Tibial nerve (tissue), 4 donors: Measurements from ENCODE around the gene RGS3. TPM values are rescaled to one million over a fixed set of nuclear protein-coding genes. Genes with fewer than 3 reads are reported as not detected.

Source experiments
- DNase-seq, 2 donors: peaks; one replicate each; pipeline ENCODE4 v3.0.0-alpha.2; 2019; ENCODE audit warnings: low spot score in 2 of 2
- H3K27ac ChIP-seq, 4 donors: fragments of 200-600 bp; sonication (generic) in 3 of 4; one replicate each; pipeline ENCODE4 v1.5.1; 2017 to 2019; ENCODE audit warnings: mild to moderate bottlenecking in 1 of 4
- H3K27me3 ChIP-seq, 2 donors: fragments of 200-600 bp; sonication (generic) in 1 of 2; one replicate each; pipeline versions ENCODE4 v1.5.1 to v1.6.0; 2017 to 2019
- H3K36me3 ChIP-seq, 3 donors: fragments of 200-600 bp; sonication (generic); one replicate each; pipeline ENCODE4 v1.5.1; 2018 to 2019
- H3K4me1 ChIP-seq, 4 donors: fragments of 200-600 bp; sonication (generic) in 3 of 4; one replicate each; pipeline ENCODE4 v1.5.1; 2017 to 2019
- H3K4me3 ChIP-seq, 4 donors: fragments of 200-600 bp; sonication (generic) in 3 of 4; one replicate each; pipeline ENCODE4 v1.5.1; 2017 to 2019; ENCODE audit warnings: mild to moderate bottlenecking in 1 of 4, moderate library complexity in 1 of 4
- H3K9me3 ChIP-seq, 4 donors: fragments of 200-600 bp; sonication (generic) in 3 of 4; one replicate each; pipeline ENCODE4 v1.5.1; 2017 to 2019
- EP300 ChIP-seq, 2 donors: sonication (generic); formaldehyde crosslinking; IDR thresholded peaks; one replicate each; pipeline ENCODE4 v1.6.1; 2017; ENCODE audit warnings: antibody characterized with exemption in 2 of 2, mild to moderate bottlenecking in 1 of 2
- POLR2A ChIP-seq, 2 donors: fragments of 450-650 bp; IDR thresholded peaks; one replicate each; pipeline ENCODE4 v1.6.1; 2017; ENCODE audit warnings: antibody characterized with exemption in 2 of 2, mild to moderate bottlenecking in 2 of 2, moderate library complexity in 2 of 2
- WGBS, 2 donors: methylation state at CpG; one replicate each; pipeline ENCODE4 v1.1.5; 2018; 5-methylcytosine and 5-hydroxymethylcytosine counted together
- total RNA-seq, 4 donors: library from RNA; depleted of rRNA; stranded (reverse); fragments of >200 nt; gene quantifications; one replicate each; pipeline ENCODE4 v1.1.0, GENCODE V29; 2016
- TF ChIP-seq, protein P1 (sequence below), 5 experiments: fragments of 200-600 bp in 3 of 5; fragments of 450-650 bp in 2 of 5; sonication (generic) in 3 of 5; IDR thresholded peaks; one replicate each; pipeline ENCODE4 v1.5.1; 2016 to 2019; ENCODE audit warnings: antibody characterized with exemption in 5 of 5, mild to moderate bottlenecking in 3 of 5, moderate library complexity in 2 of 5

The RGS3 gene
- total RNA-seq, 4 donors from 2014 or later = 18.0 to 45.9 (median 35.2) TPM

DNA sequence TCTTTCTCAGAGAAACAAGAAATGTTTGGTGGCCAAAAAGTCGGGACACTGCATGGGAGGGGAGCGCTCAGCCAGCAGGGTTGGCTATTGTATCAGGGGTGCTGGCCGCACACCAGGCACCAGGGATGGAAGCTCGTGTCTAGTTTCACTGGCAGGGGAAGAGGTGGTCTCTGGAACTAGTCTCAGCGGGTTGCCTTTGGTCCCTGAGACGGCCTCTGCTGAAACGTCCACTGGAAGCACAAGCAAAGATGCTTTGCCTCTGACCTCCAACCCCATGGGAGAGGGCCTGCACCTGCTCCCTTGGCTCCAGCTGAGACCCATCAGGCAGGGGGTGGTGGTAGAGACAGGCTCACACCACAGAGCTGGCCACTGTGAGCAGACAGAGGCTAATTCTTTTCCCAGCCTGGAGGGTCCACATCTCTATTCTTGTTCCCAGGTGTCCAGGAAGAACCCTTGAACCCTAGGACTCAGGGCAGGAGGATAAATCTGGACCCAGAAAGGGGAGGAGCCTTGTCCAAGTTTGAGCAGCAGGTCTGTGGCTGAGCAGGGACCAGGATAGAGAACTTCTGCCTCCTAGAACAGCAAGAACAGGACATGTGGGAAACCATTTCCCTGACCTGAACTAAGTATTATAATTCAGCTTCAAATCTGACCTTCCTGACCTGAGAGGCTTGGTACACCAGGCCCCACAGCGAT, 102.6 kb downstream of the RGS3 start:
- no peaks in the 10 kb centered on the region for H3K9me3 ChIP-seq
- TF ChIP-seq, protein P1, sequence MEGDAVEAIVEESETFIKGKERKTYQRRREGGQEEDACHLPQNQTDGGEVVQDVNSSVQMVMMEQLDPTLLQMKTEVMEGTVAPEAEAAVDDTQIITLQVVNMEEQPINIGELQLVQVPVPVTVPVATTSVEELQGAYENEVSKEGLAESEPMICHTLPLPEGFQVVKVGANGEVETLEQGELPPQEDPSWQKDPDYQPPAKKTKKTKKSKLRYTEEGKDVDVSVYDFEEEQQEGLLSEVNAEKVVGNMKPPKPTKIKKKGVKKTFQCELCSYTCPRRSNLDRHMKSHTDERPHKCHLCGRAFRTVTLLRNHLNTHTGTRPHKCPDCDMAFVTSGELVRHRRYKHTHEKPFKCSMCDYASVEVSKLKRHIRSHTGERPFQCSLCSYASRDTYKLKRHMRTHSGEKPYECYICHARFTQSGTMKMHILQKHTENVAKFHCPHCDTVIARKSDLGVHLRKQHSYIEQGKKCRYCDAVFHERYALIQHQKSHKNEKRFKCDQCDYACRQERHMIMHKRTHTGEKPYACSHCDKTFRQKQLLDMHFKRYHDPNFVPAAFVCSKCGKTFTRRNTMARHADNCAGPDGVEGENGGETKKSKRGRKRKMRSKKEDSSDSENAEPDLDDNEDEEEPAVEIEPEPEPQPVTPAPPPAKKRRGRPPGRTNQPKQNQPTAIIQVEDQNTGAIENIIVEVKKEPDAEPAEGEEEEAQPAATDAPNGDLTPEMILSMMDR (IDR thresholded peaks at IDR 0.05) = no peak
- no peak for TF ChIP-seq EP300 (IDR thresholded peaks at IDR 0.05)
- no peak for TF ChIP-seq POLR2A (IDR thresholded peaks at IDR 0.05)
- H3K4me3 ChIP-seq = no peak overlapping the region
- no peaks in the 10 kb centered on the region for H3K36me3 ChIP-seq
- WGBS, 2 donors = 52 to 58% methylated on average over 7 to 8 of the region's 8 CpGs
- no peaks in the 10 kb centered on the region for H3K27me3 ChIP-seq
- peaks cover 0 to 39% (median 19%) of the 10 kb centered on the region in 4 donors for H3K4me1 ChIP-seq
- no peak overlapping the region for H3K27ac ChIP-seq
- no peak for DNase-seq

DNA sequence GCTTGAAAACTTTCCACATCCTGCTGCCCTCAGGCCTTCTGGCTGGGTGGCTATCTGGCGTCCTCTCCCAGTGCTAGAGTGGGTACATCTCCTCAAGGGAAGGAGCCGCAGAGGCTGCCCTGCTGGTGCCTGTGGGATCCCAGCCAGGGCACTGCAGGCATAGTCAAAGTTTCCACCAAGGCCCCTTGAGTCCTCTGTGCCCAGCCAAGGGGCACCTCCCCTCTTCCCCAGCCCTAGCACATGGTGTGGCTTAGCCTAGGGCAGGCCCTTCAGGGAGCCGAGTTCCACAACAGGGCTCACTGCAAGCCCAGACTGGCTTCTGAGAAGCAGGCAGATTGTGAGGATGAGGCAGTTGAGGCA, 103.2 kb downstream of the RGS3 start:
- 80 to 95% methylated on average over 2 to 3 of the region's 3 CpGs for WGBS, 2 donors
- H3K36me3 ChIP-seq = no peaks in the 10 kb centered on the region
- no peak for DNase-seq
- H3K27me3 ChIP-seq = no peaks in the 10 kb centered on the region
- no peak overlapping the region for H3K4me3 ChIP-seq
- TF ChIP-seq POLR2A (IDR thresholded peaks at IDR 0.05) (no peak), EP300 (IDR thresholded peaks at IDR 0.05) (no peak)
- TF ChIP-seq, protein P1 (IDR thresholded peaks at IDR 0.05) = no peak
- H3K9me3 ChIP-seq = no peaks in the 10 kb centered on the region
- H3K27ac ChIP-seq = no peak overlapping the region
- H3K4me1 ChIP-seq = peaks cover 0 to 39% (median 19%) of the 10 kb centered on the region in 4 donors

DNA sequence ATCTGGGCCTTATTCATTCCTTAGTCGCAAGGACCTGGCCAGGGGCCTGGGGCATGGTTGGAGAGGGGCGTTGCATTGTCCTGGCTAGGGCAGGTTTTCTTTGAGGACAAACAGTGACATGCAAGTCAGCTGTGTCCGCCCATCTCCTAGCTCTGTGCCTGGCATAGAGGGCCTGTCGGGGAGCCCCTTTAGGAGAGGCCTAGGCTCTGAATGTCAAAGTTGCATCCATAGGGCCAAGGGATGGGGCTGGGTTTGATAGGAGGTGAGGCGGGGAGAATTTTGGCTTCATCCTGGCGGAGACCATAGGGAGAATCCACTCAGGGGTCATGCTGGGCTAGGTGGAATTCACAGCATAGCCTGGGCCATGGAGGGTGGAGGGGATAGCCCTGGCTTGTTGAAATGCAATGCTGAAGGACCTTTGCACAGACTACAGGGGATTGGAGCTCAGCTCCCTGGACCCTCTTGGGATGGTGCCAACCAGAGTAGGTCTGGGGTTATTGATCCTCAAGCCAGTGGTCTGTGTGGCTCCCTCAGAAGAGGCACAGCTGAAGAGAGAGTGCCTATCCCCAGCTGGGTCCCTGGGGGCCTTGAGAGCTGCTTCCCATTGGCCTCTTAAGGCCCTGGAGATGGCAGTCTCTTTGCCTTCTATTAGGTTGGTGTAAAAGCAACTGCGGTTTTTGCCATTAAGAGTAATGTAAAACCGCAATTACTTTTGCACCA, 104.0 kb downstream of the RGS3 start:
- no peak for DNase-seq
- H3K36me3 ChIP-seq = no peaks in the 10 kb centered on the region
- TF ChIP-seq EP300 (IDR thresholded peaks at IDR 0.05) (no peak), POLR2A (IDR thresholded peaks at IDR 0.05) (no peak)
- TF ChIP-seq, protein P1 (IDR thresholded peaks at IDR 0.05) = no peak
- no peaks in the 10 kb centered on the region for H3K27me3 ChIP-seq
- H3K4me1 ChIP-seq = peaks cover 0 to 39% (median 19%) of the 10 kb centered on the region in 4 donors
- no peak overlapping the region for H3K4me3 ChIP-seq
- H3K27ac ChIP-seq = no peak overlapping the region
- H3K9me3 ChIP-seq = no peaks in the 10 kb centered on the region
- WGBS, 2 donors = 93 to 97% methylated on average over 8 of the region's 8 CpGs

DNA sequence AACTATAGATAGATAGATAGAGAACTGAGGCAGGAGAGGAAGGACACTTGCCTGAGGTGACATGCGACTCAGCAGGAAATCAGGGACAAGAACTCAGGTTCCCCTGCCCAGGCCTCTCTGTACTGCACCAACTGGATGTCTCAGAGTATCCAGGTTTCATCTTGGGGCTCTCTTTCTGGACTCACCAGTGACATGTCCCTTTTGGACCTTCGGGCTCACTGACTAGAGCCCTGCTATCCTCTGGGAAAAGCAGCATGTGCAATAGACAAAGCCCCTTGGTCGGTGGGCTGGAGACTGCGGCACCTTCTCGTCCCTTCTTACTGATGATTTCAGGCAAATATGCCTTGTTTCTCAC, 104.5 kb downstream of the RGS3 start:
- Histone ChIP-seq H3K9me3 (no peaks in the 10 kb centered on the region), H3K27ac (no peak overlapping the region), H3K4me1 (peaks cover 0 to 39% (median 19%) of the 10 kb centered on the region in 4 donors), H3K36me3 (no peaks in the 10 kb centered on the region), H3K4me3 (no peak overlapping the region), H3K27me3 (no peaks in the 10 kb centered on the region)
- WGBS, 2 donors = 84 to 85% methylated on average over 5 of the region's 5 CpGs
- no peak for DNase-seq
- TF ChIP-seq POLR2A (IDR thresholded peaks at IDR 0.05) = no peak
- TF ChIP-seq EP300 (IDR thresholded peaks at IDR 0.05) = no peak
- TF ChIP-seq, protein P1 (IDR thresholded peaks at IDR 0.05) = no peak
